ENCODE results near the gene PSORS1C1. TPM values are rescaled to one million over a fixed set of nuclear protein-coding genes. Genes with fewer than 3 reads are reported as not detected.

The PSORS1C1 gene, protein sequence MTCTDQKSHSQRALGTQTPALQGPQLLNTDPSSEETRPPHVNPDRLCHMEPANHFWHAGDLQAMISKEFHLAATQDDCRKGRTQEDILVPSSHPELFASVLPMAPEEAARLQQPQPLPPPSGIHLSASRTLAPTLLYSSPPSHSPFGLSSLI
- 1.3 and 3.3 TPM in 2 replicates for total RNA-seq

DNA sequence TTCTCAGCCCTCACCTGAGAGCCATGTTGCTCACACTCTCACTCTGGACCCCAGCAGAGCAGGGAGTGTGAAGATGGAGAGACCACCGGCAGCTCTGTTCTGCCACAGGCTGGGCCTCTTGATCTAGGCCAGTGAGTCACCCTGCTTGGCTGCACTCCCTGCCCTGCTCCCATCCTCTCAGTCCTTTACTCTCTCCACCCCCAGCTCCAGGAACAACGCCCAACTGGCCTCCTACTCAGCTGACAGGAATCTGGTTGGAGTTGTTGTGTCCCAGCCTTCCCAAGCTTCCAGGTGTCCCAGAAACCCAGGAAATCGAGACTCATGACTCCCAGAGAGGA is at the start of gene PSORS1C1:
Gene PSORS1C1, plus strand, starts transcription at position 260 of the 338 bp plus-strand sequence. CDS start 14,833 bp downstream, outside the sequence.

DNA sequence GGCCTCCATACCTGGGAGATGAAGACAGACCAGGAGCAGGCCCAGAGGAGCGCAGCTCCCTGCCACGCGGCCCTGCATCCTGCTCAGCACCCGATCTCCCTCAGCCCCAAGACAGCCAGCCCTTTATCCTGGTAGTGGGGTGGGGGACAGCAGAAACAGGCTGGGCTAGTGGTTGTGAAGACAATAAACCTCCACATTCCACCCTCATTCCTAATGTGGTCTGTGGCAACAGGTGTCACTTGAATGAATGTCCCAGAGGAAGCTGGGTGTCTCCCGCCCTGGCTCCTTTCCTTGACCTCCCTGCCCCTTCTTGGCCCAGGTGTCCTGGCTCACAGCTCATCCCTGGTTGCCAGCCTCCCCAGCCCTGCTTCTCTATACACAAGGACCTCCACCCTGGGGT is 2.1 kb upstream of the PSORS1C1 start, which contains the start of gene C6orf15:
Gene C6orf15, minus strand, starts transcription at position 98 of the 400 bp plus-strand sequence. Its CDS starts 20 bp downstream, at position 78.

DNA sequence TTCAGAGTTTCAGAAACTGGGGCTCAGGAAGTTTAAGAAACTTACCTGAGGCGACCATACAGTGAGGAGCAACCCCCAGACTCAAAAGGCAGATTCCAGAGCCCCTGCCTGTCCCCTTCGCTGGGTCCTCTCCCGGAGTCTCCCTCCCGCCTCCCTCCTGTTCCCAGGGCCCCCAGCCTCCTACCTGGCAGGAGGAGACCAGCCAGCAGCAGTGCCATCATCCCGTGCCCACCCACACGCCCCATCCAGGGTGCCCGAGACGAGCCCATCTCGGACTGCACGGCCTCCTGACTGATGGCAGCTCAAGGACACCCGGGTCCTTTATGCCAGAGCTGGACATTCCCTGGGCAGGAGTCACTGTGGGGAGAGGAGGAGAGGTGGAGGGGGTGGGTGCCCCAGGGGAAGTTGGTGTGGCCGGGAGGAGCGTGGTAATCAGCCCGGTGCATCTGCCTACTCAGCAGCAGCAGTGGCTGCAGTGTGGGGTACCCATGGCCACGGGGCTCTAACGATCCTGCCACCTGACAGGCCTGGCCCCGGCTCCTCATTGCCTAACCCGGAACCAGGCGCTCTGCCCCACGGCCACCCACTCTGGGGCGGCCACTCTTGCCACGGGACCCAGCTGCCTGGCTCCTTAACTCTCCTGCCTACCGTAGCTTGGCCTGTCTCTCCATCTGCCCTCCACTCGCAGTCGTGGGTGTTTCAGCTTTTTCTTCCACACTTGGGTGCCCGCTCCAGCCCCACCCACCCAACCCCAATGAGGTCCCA is 5.7 kb downstream of the PSORS1C1 start, which contains the start of gene CDSN:
Gene CDSN, minus strand, starts transcription at position 296 of the 765 bp plus-strand sequence. Its CDS starts 27 bp downstream, at position 269.

DNA sequence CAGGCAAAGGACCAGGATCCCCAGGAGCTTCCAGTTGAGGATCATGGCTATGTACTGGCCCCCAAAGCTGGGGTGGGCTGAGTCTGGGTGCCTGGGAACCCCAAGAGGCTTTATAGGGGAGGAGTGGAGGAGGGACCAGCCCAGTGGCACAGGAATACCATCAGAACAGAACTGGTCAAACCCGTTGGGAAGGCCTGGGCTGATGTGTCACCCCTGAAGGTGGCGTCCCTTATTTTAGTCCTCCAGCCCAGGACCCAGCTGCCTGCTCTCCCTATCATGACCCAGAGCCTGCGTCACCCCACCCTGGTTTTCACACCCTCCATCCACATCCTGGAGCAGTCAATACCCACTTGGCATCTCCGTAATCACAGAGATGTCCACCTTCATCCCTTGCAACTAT is 24.4 kb downstream of the PSORS1C1 start, which contains the start of gene PSORS1C2:
Gene PSORS1C2, minus strand, starts transcription at position 85 of the 400 bp plus-strand sequence. Its CDS starts 40 bp downstream, at position 45.

DNA sequence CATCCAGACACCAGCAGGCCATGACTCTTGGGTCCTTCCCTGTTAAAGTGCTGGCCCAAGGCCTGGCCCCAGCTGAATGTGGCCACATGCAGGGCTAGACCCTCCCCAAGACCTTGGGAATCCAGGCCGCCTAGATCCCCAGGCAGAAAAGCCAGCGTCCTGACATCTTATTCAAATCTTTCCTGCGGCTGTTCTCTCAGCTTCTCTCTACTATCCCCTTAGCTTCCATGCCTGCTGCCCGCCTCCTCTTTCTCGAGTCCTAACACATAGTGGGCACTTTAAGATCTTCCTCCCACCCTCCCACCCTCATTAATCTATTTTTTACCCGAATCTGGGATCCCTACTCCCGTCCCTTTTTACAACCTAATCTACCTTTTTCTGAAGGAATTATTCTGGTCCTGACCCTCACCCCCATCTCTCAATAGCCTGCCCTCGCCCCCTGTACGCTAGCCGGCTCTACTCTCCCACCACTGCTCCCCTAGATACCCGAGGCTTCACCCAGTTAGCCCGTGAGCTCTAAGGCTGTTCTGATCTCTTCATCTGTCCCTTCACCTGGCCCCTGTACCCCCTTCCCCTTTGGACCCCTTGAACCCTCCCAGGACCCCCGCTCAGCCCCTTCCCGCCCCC is 43.0 kb downstream of the PSORS1C1 start, which contains the start of gene CCHCR1:
Gene CCHCR1, minus strand, starts transcription at position 290 of the 627 bp plus-strand sequence. Its CDS starts 202 bp downstream, at position 88.

DNA sequence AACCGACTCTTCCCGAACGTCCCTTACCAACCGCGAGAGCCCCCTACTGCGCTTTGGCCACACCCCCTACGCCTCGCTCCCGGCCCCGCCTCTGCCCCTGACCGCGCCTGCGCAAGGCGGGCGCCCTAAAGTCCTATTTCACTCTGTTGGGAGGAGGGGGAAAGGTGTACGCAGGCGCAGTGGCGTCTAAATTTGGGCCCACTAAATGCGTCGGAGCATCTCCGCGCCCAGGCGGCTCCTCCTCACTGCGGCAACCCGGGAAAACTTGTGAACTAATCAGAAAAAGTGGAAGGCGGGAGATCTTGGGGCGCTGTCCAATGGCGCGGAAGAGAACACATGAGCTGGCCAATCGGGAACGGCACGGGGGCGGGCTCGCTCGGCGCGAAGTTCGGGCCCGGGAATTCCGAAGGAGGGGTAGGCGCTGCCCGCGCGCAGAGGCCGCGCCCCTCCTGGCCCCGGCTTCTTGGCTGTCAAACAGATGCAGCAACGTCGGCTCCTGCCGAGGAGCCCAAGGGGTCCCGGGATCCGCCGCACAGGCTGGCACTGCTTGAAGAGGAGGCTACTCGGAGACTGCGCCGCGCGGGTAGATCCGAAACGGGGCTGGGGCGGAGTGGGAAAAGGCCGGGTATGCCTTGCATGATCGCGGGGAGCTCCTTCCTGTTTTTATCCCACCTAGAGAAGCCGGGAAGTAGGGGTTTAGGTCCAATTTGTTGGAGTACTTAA is 43.7 kb downstream of the PSORS1C1 start, which contains the start of gene TCF19:
Gene TCF19, plus strand, starts transcription at position 450 of the 723 bp plus-strand sequence. CDS start 881 bp downstream, outside the sequence.

DNA sequence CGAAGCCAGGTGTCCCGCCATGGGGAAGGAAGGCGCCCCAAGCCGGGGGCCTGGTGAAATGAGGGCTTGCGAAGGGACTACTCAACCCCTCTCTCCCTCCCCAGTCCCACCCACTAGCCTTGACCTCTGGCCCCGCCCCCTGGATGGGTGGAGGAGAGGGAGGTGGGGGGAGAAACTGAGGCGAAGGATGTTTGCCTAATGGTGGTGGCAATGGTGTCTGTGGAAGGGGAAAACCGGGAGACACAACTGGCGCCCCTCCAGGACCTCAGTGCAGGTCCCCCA is 55.9 kb downstream of the PSORS1C1 start, which contains the start of gene POU5F1:
Gene POU5F1, minus strand, starts transcription at position 83 of the 282 bp plus-strand sequence. Its CDS starts 62 bp downstream, at position 21.

Other genes starting within 250 kb of the PSORS1C1 start
- 8.1 and 8.8 TPM in 2 replicates for gene DDR1, start 230.3 kb upstream of the PSORS1C1 start, total RNA-seq
- 10.1 and 16.3 TPM in 2 replicates for gene GTF2H4, start 206.6 kb upstream of the PSORS1C1 start, total RNA-seq
- 15.9 and 27.8 TPM in 2 replicates for gene VARS2, start 200.6 kb upstream of the PSORS1C1 start, total RNA-seq
- gene SFTA2, start 182.6 kb upstream of the PSORS1C1 start, total RNA-seq: not detected in 2 replicates
- not detected in 2 replicates for gene MUCL3, start 173.8 kb upstream of the PSORS1C1 start, total RNA-seq
- gene MUC21, start 131.1 kb upstream of the PSORS1C1 start, total RNA-seq: not detected in 2 replicates
- gene MUC22, start 104.3 kb upstream of the PSORS1C1 start, total RNA-seq: not detected in 2 replicates
- not detected in 2 replicates for gene C6orf15, start 2.2 kb upstream of the PSORS1C1 start, total RNA-seq
- not detected in 2 replicates for gene CDSN, start 5.6 kb downstream of the PSORS1C1 start, total RNA-seq
- gene PSORS1C2, start 24.3 kb downstream of the PSORS1C1 start, total RNA-seq: not detected in 2 replicates
- gene CCHCR1, start 43.0 kb downstream of the PSORS1C1 start, total RNA-seq: 12.3 and 17.3 TPM in 2 replicates
- 15.6 and 24.5 TPM in 2 replicates for gene TCF19, start 43.8 kb downstream of the PSORS1C1 start, total RNA-seq
- not detected in 2 replicates for gene POU5F1, start 55.9 kb downstream of the PSORS1C1 start, total RNA-seq
- gene HLA-C, start 157.3 kb downstream of the PSORS1C1 start, total RNA-seq: 58.1 and 142 TPM in 2 replicates
- 42.2 and 164 TPM in 2 replicates for gene HLA-B, start 242.4 kb downstream of the PSORS1C1 start, total RNA-seq

Measured in epithelial cell of umbilical artery (primary cell).